ENCODE results near the gene RPL11.
A peak's percentile ranks its signal among the peaks of the same experiment; 100 is the strongest.
"Not testable (repeated sequence)": the region's sequence is repeated elsewhere in the genome, so short reads cannot be mapped to it uniquely, and the experiment has no call there.

RPL11 gene

GRCh38 chr1:23691499-23692307 is at the start of gene RPL11:
Gene RPL11, plus strand, starts transcription at chr1:23691806. Its CDS starts 18 bp downstream, at chr1:23691824.
- DNase-seq: peak; percentile 96

- DNase-seq: no peak
Measured at GRCh38 chr1:23643736-23644554, 47.7 kb upstream of the RPL11 start.

- DNase-seq: no peak
Measured at GRCh38 chr1:23644555-23644866, 47.1 kb upstream of the RPL11 start.

- DNase-seq: no peak
Measured at GRCh38 chr1:23645338-23645737, 46.3 kb upstream of the RPL11 start.

GRCh38 chr1:23646091-23646490 is 45.5 kb upstream of the RPL11 start:
- DNase-seq: no peak

- DNase-seq: no peak
Measured at GRCh38 chr1:23646541-23646940, 45.1 kb upstream of the RPL11 start.

- no peak for DNase-seq
Measured at GRCh38 chr1:23648576-23648975, 43.0 kb upstream of the RPL11 start.

GRCh38 chr1:23649157-23649556 is 42.4 kb upstream of the RPL11 start:
- DNase-seq: not testable (repeated sequence)

- DNase-seq: no peak
Measured at GRCh38 chr1:23650344-23650990, 41.1 kb upstream of the RPL11 start.

- no peak for DNase-seq
Measured at GRCh38 chr1:23651069-23651808, 40.4 kb upstream of the RPL11 start.

GRCh38 chr1:23657659-23658275 is 33.8 kb upstream of the RPL11 start:
- peak; percentile 47 for DNase-seq

- DNase-seq: no peak
Measured at GRCh38 chr1:23660671-23661070, 30.9 kb upstream of the RPL11 start.

- DNase-seq: no peak
Measured at GRCh38 chr1:23661887-23662286, 29.7 kb upstream of the RPL11 start.

- peak; percentile 31 for DNase-seq
Measured at GRCh38 chr1:23664837-23665795, 26.5 kb upstream of the RPL11 start.

- DNase-seq: no peak
Measured at GRCh38 chr1:23667411-23667810, 24.2 kb upstream of the RPL11 start.

GRCh38 chr1:23670709-23671108 is 20.9 kb upstream of the RPL11 start:
- no peak for DNase-seq

- DNase-seq: no peak
Measured at GRCh38 chr1:23673086-23673813, 18.4 kb upstream of the RPL11 start.

GRCh38 chr1:23679815-23680214 is 11.8 kb upstream of the RPL11 start:
- no peak for DNase-seq

GRCh38 chr1:23682946-23683345 is 8.7 kb upstream of the RPL11 start:
- no peak for DNase-seq

- DNase-seq: no peak
Measured at GRCh38 chr1:23684415-23684814, 7.2 kb upstream of the RPL11 start.

- DNase-seq: not testable (repeated sequence)
Measured at GRCh38 chr1:23685197-23685596, 6.4 kb upstream of the RPL11 start.
